HL-60 (cell line): ENCODE results near the gene GNG7.

Experiments
- POLR2AphosphoS5 ChIP-seq: IDR thresholded peaks from 2 replicates; pipeline ENCODE4 v1.6.1; 2012; ENCODE audit warnings: low read depth
- SPI1 ChIP-seq: IDR thresholded peaks from 2 replicates; pipeline ENCODE4 v1.6.1; 2012; ENCODE audit warnings: low read depth, mild to moderate bottlenecking, borderline replicate concordance
- TF ChIP-seq, protein P1 (sequence below): IDR thresholded peaks from one replicate; pipeline ENCODE4 v1.5.1; 2011; ENCODE audit warnings: low read length, control low read depth, inconsistent platforms; ENCODE audit not compliant: insufficient read depth

DNA sequence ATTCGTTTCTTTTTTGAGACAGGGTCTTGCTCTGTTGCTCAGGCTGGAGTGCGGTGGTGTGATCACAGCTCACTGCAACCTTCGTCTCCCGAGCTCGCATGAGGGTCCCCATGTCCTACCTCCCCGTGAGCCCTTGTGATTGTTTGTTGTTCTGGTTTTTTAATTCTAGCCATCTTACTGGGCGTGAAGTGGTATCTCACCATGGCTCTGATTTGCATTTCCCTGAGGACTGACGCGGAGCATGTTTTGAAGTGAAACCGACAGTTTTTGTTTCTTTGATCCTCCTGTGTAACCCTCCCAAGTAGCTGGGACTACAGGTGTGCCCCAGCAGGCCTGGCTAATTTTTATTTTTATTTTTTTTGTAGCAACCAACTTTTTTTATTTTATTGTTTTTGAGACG is 21.7 kb downstream of the GNG7 start:
- TF ChIP-seq, protein P1, sequence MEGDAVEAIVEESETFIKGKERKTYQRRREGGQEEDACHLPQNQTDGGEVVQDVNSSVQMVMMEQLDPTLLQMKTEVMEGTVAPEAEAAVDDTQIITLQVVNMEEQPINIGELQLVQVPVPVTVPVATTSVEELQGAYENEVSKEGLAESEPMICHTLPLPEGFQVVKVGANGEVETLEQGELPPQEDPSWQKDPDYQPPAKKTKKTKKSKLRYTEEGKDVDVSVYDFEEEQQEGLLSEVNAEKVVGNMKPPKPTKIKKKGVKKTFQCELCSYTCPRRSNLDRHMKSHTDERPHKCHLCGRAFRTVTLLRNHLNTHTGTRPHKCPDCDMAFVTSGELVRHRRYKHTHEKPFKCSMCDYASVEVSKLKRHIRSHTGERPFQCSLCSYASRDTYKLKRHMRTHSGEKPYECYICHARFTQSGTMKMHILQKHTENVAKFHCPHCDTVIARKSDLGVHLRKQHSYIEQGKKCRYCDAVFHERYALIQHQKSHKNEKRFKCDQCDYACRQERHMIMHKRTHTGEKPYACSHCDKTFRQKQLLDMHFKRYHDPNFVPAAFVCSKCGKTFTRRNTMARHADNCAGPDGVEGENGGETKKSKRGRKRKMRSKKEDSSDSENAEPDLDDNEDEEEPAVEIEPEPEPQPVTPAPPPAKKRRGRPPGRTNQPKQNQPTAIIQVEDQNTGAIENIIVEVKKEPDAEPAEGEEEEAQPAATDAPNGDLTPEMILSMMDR, result no peak
- TF ChIP-seq POLR2AphosphoS5 (no peak), SPI1 (no peak)
